Hematopoietic multipotent progenitor cell (in vitro differentiated cells): ENCODE data around the gene UBE2Z. TPM values are rescaled to one million over a fixed set of nuclear protein-coding genes. Genes with fewer than 3 reads are reported as not detected.
"Not testable (repeated sequence)": the region's sequence is repeated elsewhere in the genome, so short reads cannot be mapped to it uniquely, and the experiment has no call there.

Experiments used
- DNase-seq, 3 donors: peaks; one replicate each; pipeline ENCODE4 v3.0.0-alpha.2; 2011 to 2015; ENCODE audit warnings: low read depth in 2 of 3, low spot score in 2 of 3
- total RNA-seq: library from RNA; depleted of rRNA; stranded (reverse); fragments of >200 nt; gene quantifications from one replicate; pipeline ENCODE4 v1.2.3, GENCODE V29; 2012

UBE2Z gene
- total RNA-seq, result 59.2 TPM

GRCh38 chr17:48908047-48908843 is at the start of gene UBE2Z:
Gene UBE2Z, plus strand, starts transcription at chr17:48908407. Its CDS starts 97 bp downstream, at chr17:48908504.
- DNase-seq, result peak; percentile 76 to 96 (median 96)

GRCh38 chr17:48860034-48860433 is 48.2 kb upstream of the UBE2Z start:
- no peak for DNase-seq

- no peak for DNase-seq
Observed at GRCh38 chr17:48860456-48860855, 47.8 kb upstream of the UBE2Z start.

- DNase-seq, result no peak
Observed at GRCh38 chr17:48868916-48869500, 39.2 kb upstream of the UBE2Z start.

GRCh38 chr17:48869821-48870318 is 38.3 kb upstream of the UBE2Z start:
- DNase-seq, result no peak

GRCh38 chr17:48871035-48871550 is 37.1 kb upstream of the UBE2Z start:
- no peak for DNase-seq

GRCh38 chr17:48871551-48872351 is 36.5 kb upstream of the UBE2Z start:
- no peak for DNase-seq

- not testable (repeated sequence) for DNase-seq
Observed at GRCh38 chr17:48872409-48872808, 35.8 kb upstream of the UBE2Z start.

GRCh38 chr17:48873209-48873608 is 35.0 kb upstream of the UBE2Z start:
- DNase-seq, result no peak

GRCh38 chr17:48873696-48874443 is 34.3 kb upstream of the UBE2Z start:
- DNase-seq, result no peak

- peak; percentile 47 to 87 (median 74) for DNase-seq
Observed at GRCh38 chr17:48878920-48879898, 29.0 kb upstream of the UBE2Z start.

- no peak for DNase-seq
Observed at GRCh38 chr17:48882272-48882671, 25.9 kb upstream of the UBE2Z start.

GRCh38 chr17:48883171-48883570 is 25.0 kb upstream of the UBE2Z start:
- no peak for DNase-seq

- DNase-seq, result no peak
Observed at GRCh38 chr17:48890086-48890485, 18.1 kb upstream of the UBE2Z start.

GRCh38 chr17:48892940-48893645 is 15.1 kb upstream of the UBE2Z start:
- no peak for DNase-seq

GRCh38 chr17:48893646-48894508 is 14.3 kb upstream of the UBE2Z start:
- DNase-seq, result no peak

GRCh38 chr17:48894886-48895285 is 13.3 kb upstream of the UBE2Z start:
- no peak for DNase-seq

- no peak for DNase-seq
Observed at GRCh38 chr17:48901241-48901640, 7.0 kb upstream of the UBE2Z start.
